Osteocyte (in vitro differentiated cells): ENCODE measurements around the gene AATF. TPM values are rescaled to one million over a fixed set of nuclear protein-coding genes. Genes with fewer than 3 reads are reported as not detected.

Experiments
- DNase-seq: peaks from one replicate; pipeline ENCODE4 v3.0.0; 2021; ENCODE audit warnings: mixed read lengths; ENCODE audit not compliant: unreplicated experiment; ENCODE audit errors: extremely low spot score
- H3K27ac Mint-ChIP-seq: one replicate; pipeline ENCODE4 v1.8.0; 2021; ENCODE audit warnings: mild to moderate bottlenecking, mixed read lengths; ENCODE audit not compliant: unreplicated experiment
- H3K27me3 Mint-ChIP-seq: one replicate; pipeline ENCODE4 v1.8.0; 2021; ENCODE audit warnings: mixed read lengths; ENCODE audit not compliant: unreplicated experiment
- H3K36me3 Mint-ChIP-seq: one replicate; pipeline ENCODE4 v1.8.0; 2021; ENCODE audit warnings: mixed read lengths; ENCODE audit not compliant: unreplicated experiment
- H3K4me1 Mint-ChIP-seq: one replicate; pipeline ENCODE4 v1.8.0; 2021; ENCODE audit warnings: mixed read lengths; ENCODE audit not compliant: unreplicated experiment
- H3K4me3 Mint-ChIP-seq: one replicate; pipeline ENCODE4 v1.8.0; 2021; ENCODE audit warnings: mild to moderate bottlenecking, moderate library complexity, mixed read lengths; ENCODE audit not compliant: unreplicated experiment
- H3K9me3 Mint-ChIP-seq: one replicate; pipeline ENCODE4 v1.8.0; 2021; ENCODE audit warnings: mixed read lengths; ENCODE audit not compliant: unreplicated experiment
- CTCF ChIP-seq: fragments of 200-600 bp; sonication (generic); IDR thresholded peaks from 2 replicates; pipeline ENCODE4 v1.5.0; 2021; ENCODE audit warnings: antibody characterized with exemption, mild to moderate bottlenecking, moderate library complexity
- total RNA-seq: library from RNA; stranded (reverse); gene quantifications from 2 replicates; pipeline ENCODE4 v1.2.1, GENCODE V29; 2021

AATF gene
- total RNA-seq, 1 donor from 2014 or later: 39.6 TPM

GRCh38 chr17:36951084-36951789 is 2.5 kb downstream of the AATF start:
- Mint-ChIP-seq H3K4me1 (peaks cover 29% of the 10 kb centered on the region), H3K27ac (no peak overlapping the region), H3K36me3 (peaks cover 40% of the 10 kb centered on the region), H3K9me3 (no peaks in the 10 kb centered on the region), H3K4me3 (no peak overlapping the region), H3K27me3 (peaks cover 19% of the 10 kb centered on the region)
- no peak for DNase-seq
- TF ChIP-seq CTCF: no peak

GRCh38 chr17:36971508-36971907 is 22.8 kb downstream of the AATF start:
- peaks cover 7% of the 10 kb centered on the region for H3K4me1 Mint-ChIP-seq
- no peak overlapping the region for H3K4me3 Mint-ChIP-seq
- no peak for TF ChIP-seq CTCF
- no peak for DNase-seq
- H3K27me3 Mint-ChIP-seq: no peaks in the 10 kb centered on the region
- peaks cover 6% of the 10 kb centered on the region for H3K9me3 Mint-ChIP-seq
- H3K36me3 Mint-ChIP-seq: peaks cover 31% of the 10 kb centered on the region
- H3K27ac Mint-ChIP-seq: no peak overlapping the region

GRCh38 chr17:36972186-36972700 is 23.5 kb downstream of the AATF start:
- TF ChIP-seq CTCF: no peak
- Mint-ChIP-seq H3K36me3 (peaks cover 26% of the 10 kb centered on the region), H3K27me3 (no peaks in the 10 kb centered on the region), H3K4me3 (no peak overlapping the region), H3K27ac (no peak overlapping the region), H3K4me1 (peaks cover 3% of the 10 kb centered on the region), H3K9me3 (peaks cover 6% of the 10 kb centered on the region)
- DNase-seq: no peak

- DNase-seq: no peak
- no peak overlapping the region for H3K27ac Mint-ChIP-seq
- peaks cover 6% of the 10 kb centered on the region for H3K9me3 Mint-ChIP-seq
- no peaks in the 10 kb centered on the region for H3K4me1 Mint-ChIP-seq
- no peaks in the 10 kb centered on the region for H3K27me3 Mint-ChIP-seq
- H3K4me3 Mint-ChIP-seq: no peak overlapping the region
- H3K36me3 Mint-ChIP-seq: peaks cover 20% of the 10 kb centered on the region
- no peak for TF ChIP-seq CTCF
These were observed 24.2 kb downstream of the AATF start for GRCh38 chr17:36972905-36973304.

GRCh38 chr17:36975922-36976515 is 27.3 kb downstream of the AATF start:
- TF ChIP-seq CTCF: no peak
- no peak for DNase-seq
- Mint-ChIP-seq H3K4me1 (peaks cover 24% of the 10 kb centered on the region), H3K36me3 (peaks cover 6% of the 10 kb centered on the region), H3K27ac (no peak overlapping the region), H3K9me3 (no peaks in the 10 kb centered on the region), H3K4me3 (no peak overlapping the region), H3K27me3 (no peaks in the 10 kb centered on the region)
